Upper lobe of left lung (tissue), 4 donors: Measurements from ENCODE around the gene KRT6C.

ENCODE experiments used
- CTCF ChIP-seq, 6 experiments: fragments of 450-650 bp in 4 of 6; fragments of 200-600 bp in 2 of 6; sonication (generic) in 2 of 6; IDR thresholded peaks; one replicate each; pipeline ENCODE4 v1.5.1; 2016 to 2019; ENCODE audit warnings: antibody characterized with exemption in 6 of 6
- EP300 ChIP-seq, 4 donors: sonication (generic); formaldehyde crosslinking; IDR thresholded peaks; one replicate each; pipeline ENCODE4 v1.5.1; 2017; ENCODE audit warnings: antibody characterized with exemption in 4 of 4, control low read depth in 2 of 4
- POLR2A ChIP-seq, 4 donors: fragments of 450-650 bp; IDR thresholded peaks; one replicate each; pipeline ENCODE4 v1.5.1; 2016 to 2017; ENCODE audit warnings: antibody characterized with exemption in 4 of 4, mild to moderate bottlenecking in 2 of 4

GRCh38 chr12:52454411-52455201, 19.0 kb downstream of the KRT6C start:
- TF ChIP-seq POLR2A (IDR thresholded peaks at IDR 0.05) (no peak), CTCF (IDR thresholded peaks at IDR 0.05) (no peak), EP300 (IDR thresholded peaks at IDR 0.05) (no peak)
